Measurements from ENCODE around the gene MCAT.
A peak's percentile ranks its signal among the peaks of the same experiment; 100 is the strongest.
"Not testable (repeated sequence)": the region's sequence is repeated elsewhere in the genome, so short reads cannot be mapped to it uniquely, and the experiment has no call there.

Gene MCAT

GRCh38 chr22:43110444-43110926, 32.7 kb downstream of the MCAT start, which contains the start of gene BIK:
TSS of gene BIK (plus strand) at chr22:43110750. CDS start at chr22:43124023, 13,273 bp downstream.
- H4K8ac ChIP-seq (ENCODE audit: low read depth, low read length) = no peak within 1 kb of the TSS
- no peak within 1 kb of the TSS for H3K4me3 ChIP-seq (ENCODE audit: low read length)
- H3K4me1 ChIP-seq (ENCODE audit: control insufficient read depth, low read depth, low read length) = no peaks in the 10 kb centered on the region
- no peak within 1 kb of the TSS for H2BK5ac ChIP-seq (ENCODE audit: low read length)
- H3K23ac ChIP-seq (ENCODE audit: low read length) = no peak within 1 kb of the TSS
- no peak within 1 kb of the TSS for H3K18ac ChIP-seq (ENCODE audit: low read length)
- WGBS (ENCODE audit: extremely low coverage, insufficient coverage, low lambda C conversion rate) = no CpG with 5 or more reads among the region's 49 CpGs
- no peak within 1 kb of the TSS for H3K27ac ChIP-seq (ENCODE audit: low read depth, low read length)
- no peak within 1 kb of the TSS for H3K4ac ChIP-seq (ENCODE audit: low read depth, low read length)
- DNase-seq = peak; percentile 62
- H3K79me1 ChIP-seq (ENCODE audit: low read length) = no peaks in the 10 kb centered on the region
- no peaks in the 10 kb centered on the region for H3K36me3 ChIP-seq (ENCODE audit: control insufficient read depth, insufficient read depth, low read length)
- H3K56ac ChIP-seq (ENCODE audit: low read length) = peak within 1 kb of the TSS; percentile 42
- peak within 1 kb of the TSS; percentile 74 for H3K4me2 ChIP-seq (ENCODE audit: low read length)
- H3K27me3 ChIP-seq (ENCODE audit: insufficient read depth, low read length, poor library complexity) = peaks cover 23% of the 10 kb centered on the region
- H3K9ac ChIP-seq (ENCODE audit: low read length) = no peak within 1 kb of the TSS
- no peak within 1 kb of the TSS for H2AK5ac ChIP-seq (ENCODE audit: low read length)
- no peak within 1 kb of the TSS for H4K5ac ChIP-seq (ENCODE audit: low read length)
- H2BK15ac ChIP-seq (replicated peaks; ENCODE audit: low read depth) = no peak within 1 kb of the TSS
- H2BK120ac ChIP-seq (ENCODE audit: low read depth, low read length) = no peak within 1 kb of the TSS
- H3K79me2 ChIP-seq (ENCODE audit: control insufficient read depth, insufficient read depth, low read length) = no peaks in the 10 kb centered on the region

- H3K79me1 ChIP-seq (ENCODE audit: low read length) = no peaks in the 10 kb centered on the region
- H3K79me2 ChIP-seq (ENCODE audit: control insufficient read depth, insufficient read depth, low read length) = no peaks in the 10 kb centered on the region
- no peak overlapping the region for H4K5ac ChIP-seq (ENCODE audit: low read length)
- no peak overlapping the region for H2BK15ac ChIP-seq (replicated peaks; ENCODE audit: low read depth)
- H3K36me3 ChIP-seq (ENCODE audit: control insufficient read depth, insufficient read depth, low read length) = no peaks in the 10 kb centered on the region
- no peak overlapping the region for H4K8ac ChIP-seq (ENCODE audit: low read depth, low read length)
- DNase-seq = no peak
- H3K4me2 ChIP-seq (ENCODE audit: low read length) = peak overlapping the region; percentile 74
- no peak overlapping the region for H3K9ac ChIP-seq (ENCODE audit: low read length)
- H2AK5ac ChIP-seq (ENCODE audit: low read length) = no peak overlapping the region
- H3K4me3 ChIP-seq (ENCODE audit: low read length) = no peak overlapping the region
- H3K4ac ChIP-seq (ENCODE audit: low read depth, low read length) = no peak overlapping the region
- peaks cover 23% of the 10 kb centered on the region for H3K27me3 ChIP-seq (ENCODE audit: insufficient read depth, low read length, poor library complexity)
- H2BK120ac ChIP-seq (ENCODE audit: low read depth, low read length) = no peak overlapping the region
- H3K18ac ChIP-seq (ENCODE audit: low read length) = no peak overlapping the region
- H3K27ac ChIP-seq (ENCODE audit: low read depth, low read length) = no peak overlapping the region
- H3K56ac ChIP-seq (ENCODE audit: low read length) = no peak overlapping the region
- WGBS (ENCODE audit: extremely low coverage, insufficient coverage, low lambda C conversion rate) = no CpG with 5 or more reads among the region's 32 CpGs
- H3K23ac ChIP-seq (ENCODE audit: low read length) = no peak overlapping the region
- no peak overlapping the region for H2BK5ac ChIP-seq (ENCODE audit: low read length)
- no peaks in the 10 kb centered on the region for H3K4me1 ChIP-seq (ENCODE audit: control insufficient read depth, low read depth, low read length)
Measured at GRCh38 chr22:43109921-43110443, 33.2 kb downstream of the MCAT start.

- no peak overlapping the region for H3K27ac ChIP-seq (ENCODE audit: low read depth, low read length)
- H3K9ac ChIP-seq (ENCODE audit: low read length) = no peak overlapping the region
- no peaks in the 10 kb centered on the region for H3K79me2 ChIP-seq (ENCODE audit: control insufficient read depth, insufficient read depth, low read length)
- DNase-seq = no peak
- H2BK120ac ChIP-seq (ENCODE audit: low read depth, low read length) = no peak overlapping the region
- H3K56ac ChIP-seq (ENCODE audit: low read length) = no peak overlapping the region
- no peak overlapping the region for H4K8ac ChIP-seq (ENCODE audit: low read depth, low read length)
- no peak overlapping the region for H2BK15ac ChIP-seq (replicated peaks; ENCODE audit: low read depth)
- no peaks in the 10 kb centered on the region for H3K36me3 ChIP-seq (ENCODE audit: control insufficient read depth, insufficient read depth, low read length)
- H2BK5ac ChIP-seq (ENCODE audit: low read length) = no peak overlapping the region
- H4K5ac ChIP-seq (ENCODE audit: low read length) = no peak overlapping the region
- H3K4me3 ChIP-seq (ENCODE audit: low read length) = no peak overlapping the region
- H3K27me3 ChIP-seq (ENCODE audit: insufficient read depth, low read length, poor library complexity) = peaks cover 23% of the 10 kb centered on the region
- WGBS (ENCODE audit: extremely low coverage, insufficient coverage, low lambda C conversion rate) = no CpG with 5 or more reads among the region's 5 CpGs
- no peak overlapping the region for H3K18ac ChIP-seq (ENCODE audit: low read length)
- H3K79me1 ChIP-seq (ENCODE audit: low read length) = no peaks in the 10 kb centered on the region
- no peaks in the 10 kb centered on the region for H3K4me1 ChIP-seq (ENCODE audit: control insufficient read depth, low read depth, low read length)
- no peak overlapping the region for H2AK5ac ChIP-seq (ENCODE audit: low read length)
- no peak overlapping the region for H3K4me2 ChIP-seq (ENCODE audit: low read length)
- no peak overlapping the region for H3K4ac ChIP-seq (ENCODE audit: low read depth, low read length)
- H3K23ac ChIP-seq (ENCODE audit: low read length) = no peak overlapping the region
Measured at GRCh38 chr22:43109511-43109910, 33.7 kb downstream of the MCAT start.

- no peak overlapping the region for H4K8ac ChIP-seq (ENCODE audit: low read depth, low read length)
- no peak for DNase-seq
- H3K18ac ChIP-seq (ENCODE audit: low read length) = no peak overlapping the region
- H3K4me3 ChIP-seq (ENCODE audit: low read length) = no peak overlapping the region
- H3K79me2 ChIP-seq (ENCODE audit: control insufficient read depth, insufficient read depth, low read length) = no peaks in the 10 kb centered on the region
- WGBS (ENCODE audit: extremely low coverage, insufficient coverage, low lambda C conversion rate) = no CpG with 5 or more reads among the region's 8 CpGs
- no peaks in the 10 kb centered on the region for H3K79me1 ChIP-seq (ENCODE audit: low read length)
- no peak overlapping the region for H2AK5ac ChIP-seq (ENCODE audit: low read length)
- no peak overlapping the region for H3K4ac ChIP-seq (ENCODE audit: low read depth, low read length)
- H3K4me1 ChIP-seq (ENCODE audit: control insufficient read depth, low read depth, low read length) = no peaks in the 10 kb centered on the region
- no peak overlapping the region for H3K4me2 ChIP-seq (ENCODE audit: low read length)
- no peak overlapping the region for H2BK5ac ChIP-seq (ENCODE audit: low read length)
- H3K9ac ChIP-seq (ENCODE audit: low read length) = no peak overlapping the region
- no peak overlapping the region for H3K27ac ChIP-seq (ENCODE audit: low read depth, low read length)
- H3K36me3 ChIP-seq (ENCODE audit: control insufficient read depth, insufficient read depth, low read length) = no peaks in the 10 kb centered on the region
- H2BK15ac ChIP-seq (replicated peaks; ENCODE audit: low read depth) = no peak overlapping the region
- peaks cover 16% of the 10 kb centered on the region for H3K27me3 ChIP-seq (ENCODE audit: insufficient read depth, low read length, poor library complexity)
- no peak overlapping the region for H3K23ac ChIP-seq (ENCODE audit: low read length)
- no peak overlapping the region for H2BK120ac ChIP-seq (ENCODE audit: low read depth, low read length)
- no peak overlapping the region for H3K56ac ChIP-seq (ENCODE audit: low read length)
- no peak overlapping the region for H4K5ac ChIP-seq (ENCODE audit: low read length)
Measured at GRCh38 chr22:43106302-43106701, 36.9 kb downstream of the MCAT start.

- not testable (repeated sequence) for H3K9ac ChIP-seq (ENCODE audit: low read length); H3K4me3 ChIP-seq (ENCODE audit: low read length); H2BK5ac ChIP-seq (ENCODE audit: low read length); H3K56ac ChIP-seq (ENCODE audit: low read length); H2AK5ac ChIP-seq (ENCODE audit: low read length); H3K4me1 ChIP-seq (ENCODE audit: control insufficient read depth, low read depth, low read length); H3K79me2 ChIP-seq (ENCODE audit: control insufficient read depth, insufficient read depth, low read length); H3K18ac ChIP-seq (ENCODE audit: low read length); H3K27me3 ChIP-seq (ENCODE audit: insufficient read depth, low read length, poor library complexity); H4K8ac ChIP-seq (ENCODE audit: low read depth, low read length); H2BK120ac ChIP-seq (ENCODE audit: low read depth, low read length); H3K79me1 ChIP-seq (ENCODE audit: low read length); H3K36me3 ChIP-seq (ENCODE audit: control insufficient read depth, insufficient read depth, low read length); H4K5ac ChIP-seq (ENCODE audit: low read length); H3K23ac ChIP-seq (ENCODE audit: low read length); DNase-seq; H3K4ac ChIP-seq (ENCODE audit: low read depth, low read length); H2BK15ac ChIP-seq (replicated peaks; ENCODE audit: low read depth); H3K4me2 ChIP-seq (ENCODE audit: low read length); H3K27ac ChIP-seq (ENCODE audit: low read depth, low read length)
- whole genome bisulfite sequencing (ENCODE audit: extremely low coverage, insufficient coverage, low lambda C conversion rate) = no CpG with 5 or more reads among the region's 3 CpGs
Measured at GRCh38 chr22:43104950-43105349, 38.2 kb downstream of the MCAT start.

- not testable (repeated sequence) for H3K27ac ChIP-seq (ENCODE audit: low read depth, low read length); H3K4me3 ChIP-seq (ENCODE audit: low read length); H2AK5ac ChIP-seq (ENCODE audit: low read length); H2BK15ac ChIP-seq (replicated peaks; ENCODE audit: low read depth); H3K79me2 ChIP-seq (ENCODE audit: control insufficient read depth, insufficient read depth, low read length); H3K79me1 ChIP-seq (ENCODE audit: low read length); H4K5ac ChIP-seq (ENCODE audit: low read length); H3K18ac ChIP-seq (ENCODE audit: low read length); H2BK5ac ChIP-seq (ENCODE audit: low read length); H2BK120ac ChIP-seq (ENCODE audit: low read depth, low read length); H3K56ac ChIP-seq (ENCODE audit: low read length); H3K4me2 ChIP-seq (ENCODE audit: low read length); DNase-seq; H3K4me1 ChIP-seq (ENCODE audit: control insufficient read depth, low read depth, low read length); H3K23ac ChIP-seq (ENCODE audit: low read length); H3K36me3 ChIP-seq (ENCODE audit: control insufficient read depth, insufficient read depth, low read length); H4K8ac ChIP-seq (ENCODE audit: low read depth, low read length); H3K27me3 ChIP-seq (ENCODE audit: insufficient read depth, low read length, poor library complexity); H3K9ac ChIP-seq (ENCODE audit: low read length); H3K4ac ChIP-seq (ENCODE audit: low read depth, low read length)
- WGBS (ENCODE audit: extremely low coverage, insufficient coverage, low lambda C conversion rate) = no CpG with 5 or more reads among the region's 15 CpGs
Measured at GRCh38 chr22:43104056-43104625, 39.1 kb downstream of the MCAT start.
